HL-60 (cell line): ENCODE measurements around the gene EIF5A2.

Experiments used
- DNase-seq, 2 experiments: peaks; one replicate each; pipeline ENCODE4 v3.0.0-alpha.2; 2010 to 2020; ENCODE audit warnings: low read depth in 1 of 2, low spot score in 1 of 2
- H3K27ac ChIP-seq: fragments of 250-450 bp; sonication (Bioruptor Pico); replicated peaks from 2 replicates; pipeline ENCODE4 v1.5.1; 2020; ENCODE audit warnings: mild to moderate bottlenecking, moderate library complexity
- H3K27me3 ChIP-seq: fragments of 250-450 bp; sonication (Bioruptor Pico); 2 replicates; pipeline ENCODE4 v1.5.1; 2021; ENCODE audit warnings: mild to moderate bottlenecking, moderate library complexity; ENCODE audit not compliant: insufficient read depth, poor library complexity, severe bottlenecking
- H3K4me3 ChIP-seq: replicated peaks from 2 replicates; pipeline ENCODE4 v1.5.1; 2011; ENCODE audit warnings: mild to moderate bottlenecking, control low read depth, low read length; ENCODE audit not compliant: insufficient read depth
- GABPA ChIP-seq: IDR thresholded peaks from 2 replicates; pipeline ENCODE4 v1.6.1; 2012; ENCODE audit warnings: low read depth
- POLR2AphosphoS5 ChIP-seq: IDR thresholded peaks from 2 replicates; pipeline ENCODE4 v1.6.1; 2012; ENCODE audit warnings: low read depth
- SPI1 ChIP-seq: IDR thresholded peaks from 2 replicates; pipeline ENCODE4 v1.6.1; 2012; ENCODE audit warnings: low read depth, mild to moderate bottlenecking, borderline replicate concordance
- TF ChIP-seq, protein P1 (sequence below): IDR thresholded peaks from 2 replicates; pipeline ENCODE4 v1.6.1; 2012; ENCODE audit warnings: low read depth; ENCODE audit not compliant: insufficient replicate concordance
- TF ChIP-seq, protein P2 (sequence below): IDR thresholded peaks from one replicate; pipeline ENCODE4 v1.5.1; 2011; ENCODE audit warnings: low read length, control low read depth, inconsistent platforms; ENCODE audit not compliant: insufficient read depth

EIF5A2 gene

DNA sequence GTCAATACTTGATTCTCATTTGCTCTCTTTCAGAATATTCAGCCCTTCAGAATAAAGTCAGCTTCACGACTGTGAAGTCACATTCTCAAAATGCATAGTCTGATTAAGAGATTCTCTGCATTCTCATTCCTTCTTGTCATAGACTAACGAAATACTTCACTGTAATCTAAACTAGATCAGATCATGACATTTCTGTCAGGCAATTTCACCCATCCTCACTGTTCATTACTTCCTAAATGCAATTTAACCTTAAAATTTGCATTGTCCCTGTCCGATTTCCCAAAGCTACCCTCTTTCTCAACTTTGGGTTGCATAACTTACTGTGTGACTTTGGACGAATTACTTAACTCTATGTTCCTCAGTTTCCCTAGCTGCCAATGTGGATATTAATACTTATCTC is 44.6 kb downstream of the EIF5A2 start:
- Histone ChIP-seq H3K27ac (no peak overlapping the region), H3K27me3 (no peaks in the 10 kb centered on the region), H3K4me3 (no peak overlapping the region)
- TF ChIP-seq, protein P1, sequence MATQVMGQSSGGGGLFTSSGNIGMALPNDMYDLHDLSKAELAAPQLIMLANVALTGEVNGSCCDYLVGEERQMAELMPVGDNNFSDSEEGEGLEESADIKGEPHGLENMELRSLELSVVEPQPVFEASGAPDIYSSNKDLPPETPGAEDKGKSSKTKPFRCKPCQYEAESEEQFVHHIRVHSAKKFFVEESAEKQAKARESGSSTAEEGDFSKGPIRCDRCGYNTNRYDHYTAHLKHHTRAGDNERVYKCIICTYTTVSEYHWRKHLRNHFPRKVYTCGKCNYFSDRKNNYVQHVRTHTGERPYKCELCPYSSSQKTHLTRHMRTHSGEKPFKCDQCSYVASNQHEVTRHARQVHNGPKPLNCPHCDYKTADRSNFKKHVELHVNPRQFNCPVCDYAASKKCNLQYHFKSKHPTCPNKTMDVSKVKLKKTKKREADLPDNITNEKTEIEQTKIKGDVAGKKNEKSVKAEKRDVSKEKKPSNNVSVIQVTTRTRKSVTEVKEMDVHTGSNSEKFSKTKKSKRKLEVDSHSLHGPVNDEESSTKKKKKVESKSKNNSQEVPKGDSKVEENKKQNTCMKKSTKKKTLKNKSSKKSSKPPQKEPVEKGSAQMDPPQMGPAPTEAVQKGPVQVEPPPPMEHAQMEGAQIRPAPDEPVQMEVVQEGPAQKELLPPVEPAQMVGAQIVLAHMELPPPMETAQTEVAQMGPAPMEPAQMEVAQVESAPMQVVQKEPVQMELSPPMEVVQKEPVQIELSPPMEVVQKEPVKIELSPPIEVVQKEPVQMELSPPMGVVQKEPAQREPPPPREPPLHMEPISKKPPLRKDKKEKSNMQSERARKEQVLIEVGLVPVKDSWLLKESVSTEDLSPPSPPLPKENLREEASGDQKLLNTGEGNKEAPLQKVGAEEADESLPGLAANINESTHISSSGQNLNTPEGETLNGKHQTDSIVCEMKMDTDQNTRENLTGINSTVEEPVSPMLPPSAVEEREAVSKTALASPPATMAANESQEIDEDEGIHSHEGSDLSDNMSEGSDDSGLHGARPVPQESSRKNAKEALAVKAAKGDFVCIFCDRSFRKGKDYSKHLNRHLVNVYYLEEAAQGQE, result no peak
- no peak for TF ChIP-seq POLR2AphosphoS5
- no peak for DNase-seq

DNA sequence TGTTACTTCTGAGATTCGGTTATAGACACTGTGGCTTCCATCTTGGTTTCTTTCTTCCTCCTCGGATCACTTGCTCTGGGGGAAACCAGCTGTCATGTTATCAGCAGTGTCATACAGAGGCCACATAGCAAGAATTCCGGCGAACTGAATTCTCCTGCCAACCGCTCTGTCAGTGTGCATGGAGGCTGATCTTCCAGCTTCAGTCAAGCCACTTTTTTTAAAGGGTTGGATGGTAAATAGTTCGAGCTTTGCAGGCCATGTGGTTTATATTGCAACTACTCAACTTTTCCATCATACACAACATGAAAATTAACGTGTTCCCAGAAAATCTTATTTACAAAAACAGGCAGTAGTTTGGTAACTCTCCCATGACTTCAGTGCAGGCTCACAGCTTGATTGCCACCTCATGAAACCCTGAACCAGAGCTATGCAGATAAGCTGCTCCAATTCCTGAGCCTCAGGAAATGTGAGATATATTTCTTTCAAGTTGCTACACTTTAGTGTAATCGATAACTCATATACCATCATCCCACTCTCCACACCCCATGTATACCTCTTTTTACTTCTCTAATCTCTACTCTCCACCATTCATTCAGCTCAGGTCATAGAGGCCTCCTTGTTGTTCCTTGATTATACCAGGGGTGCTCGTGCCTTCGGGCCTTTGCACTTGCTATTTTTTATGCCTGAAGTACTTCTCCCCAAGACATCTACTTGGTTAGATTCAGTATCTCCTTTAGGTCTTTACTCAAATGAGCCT is 45.6 kb downstream of the EIF5A2 start:
- no peaks in the 10 kb centered on the region for H3K27me3 ChIP-seq
- no peak overlapping the region for H3K27ac ChIP-seq
- no peak for DNase-seq
- no peak overlapping the region for H3K4me3 ChIP-seq
- TF ChIP-seq, protein P1, result no peak
- TF ChIP-seq GABPA (no peak), SPI1 (no peak), POLR2AphosphoS5 (no peak)
- TF ChIP-seq, protein P2, sequence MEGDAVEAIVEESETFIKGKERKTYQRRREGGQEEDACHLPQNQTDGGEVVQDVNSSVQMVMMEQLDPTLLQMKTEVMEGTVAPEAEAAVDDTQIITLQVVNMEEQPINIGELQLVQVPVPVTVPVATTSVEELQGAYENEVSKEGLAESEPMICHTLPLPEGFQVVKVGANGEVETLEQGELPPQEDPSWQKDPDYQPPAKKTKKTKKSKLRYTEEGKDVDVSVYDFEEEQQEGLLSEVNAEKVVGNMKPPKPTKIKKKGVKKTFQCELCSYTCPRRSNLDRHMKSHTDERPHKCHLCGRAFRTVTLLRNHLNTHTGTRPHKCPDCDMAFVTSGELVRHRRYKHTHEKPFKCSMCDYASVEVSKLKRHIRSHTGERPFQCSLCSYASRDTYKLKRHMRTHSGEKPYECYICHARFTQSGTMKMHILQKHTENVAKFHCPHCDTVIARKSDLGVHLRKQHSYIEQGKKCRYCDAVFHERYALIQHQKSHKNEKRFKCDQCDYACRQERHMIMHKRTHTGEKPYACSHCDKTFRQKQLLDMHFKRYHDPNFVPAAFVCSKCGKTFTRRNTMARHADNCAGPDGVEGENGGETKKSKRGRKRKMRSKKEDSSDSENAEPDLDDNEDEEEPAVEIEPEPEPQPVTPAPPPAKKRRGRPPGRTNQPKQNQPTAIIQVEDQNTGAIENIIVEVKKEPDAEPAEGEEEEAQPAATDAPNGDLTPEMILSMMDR, result no peak

DNA sequence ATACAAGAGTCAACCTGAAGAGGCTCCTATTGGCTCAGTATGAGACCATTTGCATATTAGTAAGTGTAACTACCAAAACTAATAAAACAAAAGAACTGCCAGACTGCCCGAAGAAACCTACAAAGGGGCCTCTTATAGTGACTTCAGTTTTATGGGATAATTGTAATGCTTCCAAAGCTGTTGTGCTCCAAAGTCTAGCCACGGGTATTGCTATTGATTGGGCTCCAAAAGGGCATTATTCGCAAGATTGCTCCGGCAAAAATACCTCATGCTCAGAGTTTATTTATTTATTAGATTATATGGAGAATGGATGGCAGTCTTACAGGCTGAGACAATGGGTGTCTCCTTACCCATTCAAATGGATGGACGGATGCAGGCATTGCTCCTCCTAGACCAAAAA is 49.8 kb downstream of the EIF5A2 start:
- no peak overlapping the region for H3K4me3 ChIP-seq
- H3K27me3 ChIP-seq, result no peaks in the 10 kb centered on the region
- no peak overlapping the region for H3K27ac ChIP-seq
- TF ChIP-seq, protein P1, result no peak
- TF ChIP-seq SPI1, result no peak
- no peak for TF ChIP-seq POLR2AphosphoS5
- TF ChIP-seq GABPA, result no peak
- TF ChIP-seq, protein P2, result no peak
- no peak for DNase-seq
